Esophagus muscularis mucosa (tissue), 3 donors: ENCODE data around the gene FRZB.

Experiments
- POLR2AphosphoS5 ChIP-seq, 2 donors: sonication (generic); formaldehyde crosslinking; IDR thresholded peaks; one replicate each; pipeline ENCODE4 v1.6.1; 2017; ENCODE audit warnings: antibody characterized with exemption in 2 of 2
- TF ChIP-seq, protein P1 (sequence below), 3 experiments: fragments of 200-600 bp in 2 of 3; fragments of 450-650 bp in 1 of 3; sonication (generic) in 2 of 3; IDR thresholded peaks; one replicate each; pipeline ENCODE4 v1.5.1; 2017 to 2019; ENCODE audit warnings: antibody characterized with exemption in 3 of 3, mild to moderate bottlenecking in 2 of 3, moderate library complexity in 1 of 3

DNA sequence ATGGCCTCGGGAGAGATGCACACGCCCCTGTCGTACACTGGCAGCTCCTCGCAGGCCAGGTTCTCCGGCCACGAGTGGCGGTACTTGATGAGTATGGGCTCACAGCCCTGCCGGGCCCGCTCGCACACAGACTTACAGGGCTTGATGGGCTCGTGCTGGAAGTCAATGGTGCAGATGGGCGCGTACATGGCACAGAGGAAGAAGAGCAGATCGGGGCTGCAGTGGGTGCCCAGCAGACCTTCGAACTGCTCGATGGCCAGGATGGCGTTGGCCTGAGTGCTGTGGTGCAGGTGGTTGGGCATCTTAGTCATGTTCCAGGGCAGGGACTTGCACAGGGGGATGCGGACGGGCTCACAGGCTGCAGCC lies 359 bp downstream of the FRZB start:
- TF ChIP-seq, protein P1, sequence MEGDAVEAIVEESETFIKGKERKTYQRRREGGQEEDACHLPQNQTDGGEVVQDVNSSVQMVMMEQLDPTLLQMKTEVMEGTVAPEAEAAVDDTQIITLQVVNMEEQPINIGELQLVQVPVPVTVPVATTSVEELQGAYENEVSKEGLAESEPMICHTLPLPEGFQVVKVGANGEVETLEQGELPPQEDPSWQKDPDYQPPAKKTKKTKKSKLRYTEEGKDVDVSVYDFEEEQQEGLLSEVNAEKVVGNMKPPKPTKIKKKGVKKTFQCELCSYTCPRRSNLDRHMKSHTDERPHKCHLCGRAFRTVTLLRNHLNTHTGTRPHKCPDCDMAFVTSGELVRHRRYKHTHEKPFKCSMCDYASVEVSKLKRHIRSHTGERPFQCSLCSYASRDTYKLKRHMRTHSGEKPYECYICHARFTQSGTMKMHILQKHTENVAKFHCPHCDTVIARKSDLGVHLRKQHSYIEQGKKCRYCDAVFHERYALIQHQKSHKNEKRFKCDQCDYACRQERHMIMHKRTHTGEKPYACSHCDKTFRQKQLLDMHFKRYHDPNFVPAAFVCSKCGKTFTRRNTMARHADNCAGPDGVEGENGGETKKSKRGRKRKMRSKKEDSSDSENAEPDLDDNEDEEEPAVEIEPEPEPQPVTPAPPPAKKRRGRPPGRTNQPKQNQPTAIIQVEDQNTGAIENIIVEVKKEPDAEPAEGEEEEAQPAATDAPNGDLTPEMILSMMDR (IDR thresholded peaks at IDR 0.05), result no peak
- no peak for TF ChIP-seq POLR2AphosphoS5 (IDR thresholded peaks at IDR 0.05)
